Activated T-cell treated with anti-CD3 and anti-CD28 coated beads for 24 hours (primary cell): ENCODE measurements around the gene RANBP1.

Source experiments
- DNase-seq: peaks from one replicate; pipeline ENCODE4 v3.0.0-alpha.2; 2020; ENCODE audit warnings: low read depth

RANBP1 gene

GRCh38 chr22:20089226-20089976 lies 26.5 kb upstream of the RANBP1 start:
- no peak for DNase-seq

GRCh38 chr22:20089977-20090729 lies 25.8 kb upstream of the RANBP1 start:
- no peak for DNase-seq

- no peak for DNase-seq
Observed at GRCh38 chr22:20090730-20091240, 25.1 kb upstream of the RANBP1 start.

GRCh38 chr22:20091690-20092476 lies 24.0 kb upstream of the RANBP1 start:
- no peak for DNase-seq

GRCh38 chr22:20092477-20092854 lies 23.4 kb upstream of the RANBP1 start:
- DNase-seq: no peak

GRCh38 chr22:20093418-20094196 lies 22.3 kb upstream of the RANBP1 start:
- no peak for DNase-seq

GRCh38 chr22:20094197-20094807 lies 21.6 kb upstream of the RANBP1 start:
- DNase-seq: no peak

- no peak for DNase-seq
Observed at GRCh38 chr22:20095521-20095920, 20.4 kb upstream of the RANBP1 start.

GRCh38 chr22:20096574-20097420 lies 19.1 kb upstream of the RANBP1 start:
- DNase-seq: no peak

GRCh38 chr22:20099099-20099711 lies 16.7 kb upstream of the RANBP1 start:
- DNase-seq: no peak

- DNase-seq: no peak
Observed at GRCh38 chr22:20101638-20102037, 14.3 kb upstream of the RANBP1 start.

GRCh38 chr22:20102203-20102780 lies 13.6 kb upstream of the RANBP1 start:
- DNase-seq: no peak

- DNase-seq: no peak
Observed at GRCh38 chr22:20105456-20106204, 10.3 kb upstream of the RANBP1 start.

- DNase-seq: no peak
Observed at GRCh38 chr22:20106205-20106848, 9.6 kb upstream of the RANBP1 start.

- DNase-seq: no peak
Observed at GRCh38 chr22:20106849-20107237, 9.1 kb upstream of the RANBP1 start.

- no peak for DNase-seq
Observed at GRCh38 chr22:20107471-20107901, 8.4 kb upstream of the RANBP1 start.

GRCh38 chr22:20107951-20108756 lies 7.8 kb upstream of the RANBP1 start:
- DNase-seq: no peak
